GM06990 (cell line): ENCODE measurements around the gene AKAP6.

ENCODE experiments used
- DNase-seq: peaks from one replicate; pipeline ENCODE4 v3.0.0-alpha.2; 2011; ENCODE audit not compliant: insufficient read length; ENCODE audit errors: extremely low read depth
- H3K27me3 ChIP-seq: replicated peaks from 2 replicates; pipeline ENCODE4 v1.6.0; 2011; ENCODE audit warnings: low read length; ENCODE audit not compliant: control insufficient read depth, insufficient read depth
- H3K36me3 ChIP-seq: 2 replicates; pipeline ENCODE4 v1.5.1; 2011; ENCODE audit warnings: low read length; ENCODE audit not compliant: control insufficient read depth, insufficient read depth
- H3K4me3 ChIP-seq: replicated peaks from 2 replicates; pipeline ENCODE4 v1.5.1; 2011; ENCODE audit warnings: low read depth, mild to moderate bottlenecking, control low read depth, low read length
- CTCF ChIP-seq: IDR thresholded peaks from 2 replicates; pipeline ENCODE4 v1.5.1; 2011; ENCODE audit warnings: low read length, control low read depth, mild to moderate bottlenecking, inconsistent platforms; ENCODE audit not compliant: insufficient read depth, poor library complexity, severe bottlenecking

The AKAP6 gene

GRCh38 chr14:32345311-32345791 is 16.3 kb downstream of the AKAP6 start:
- no peak for TF ChIP-seq CTCF
- DNase-seq: no peak

GRCh38 chr14:32349322-32349721 is 20.2 kb downstream of the AKAP6 start:
- DNase-seq: no peak
- no peak overlapping the region for H3K4me3 ChIP-seq
- H3K27me3 ChIP-seq: no peaks in the 10 kb centered on the region
- no peaks in the 10 kb centered on the region for H3K36me3 ChIP-seq
- TF ChIP-seq CTCF: no peak

More at GRCh38 chr14:32345311-32345791, 16.3 kb downstream of the AKAP6 start:
- no peak overlapping the region for H3K4me3 ChIP-seq
- H3K27me3 ChIP-seq: no peaks in the 10 kb centered on the region
- H3K36me3 ChIP-seq: no peaks in the 10 kb centered on the region

GRCh38 chr14:32350020-32350419 is 20.9 kb downstream of the AKAP6 start:
- H3K36me3 ChIP-seq: no peaks in the 10 kb centered on the region
- peak; percentile 4 for DNase-seq
- no peak for TF ChIP-seq CTCF
- H3K27me3 ChIP-seq: no peaks in the 10 kb centered on the region
- H3K4me3 ChIP-seq: no peak overlapping the region

- Histone ChIP-seq H3K4me3 (no peak overlapping the region), H3K36me3 (no peaks in the 10 kb centered on the region), H3K27me3 (no peaks in the 10 kb centered on the region)
- TF ChIP-seq CTCF: no peak
- DNase-seq: no peak
These were observed 23.5 kb downstream of the AKAP6 start for GRCh38 chr14:32352631-32353030.

GRCh38 chr14:32354716-32355115 is 25.6 kb downstream of the AKAP6 start:
- H3K4me3 ChIP-seq: no peak overlapping the region
- H3K27me3 ChIP-seq: no peaks in the 10 kb centered on the region
- TF ChIP-seq CTCF: no peak
- DNase-seq: no peak
- H3K36me3 ChIP-seq: no peaks in the 10 kb centered on the region

- H3K27me3 ChIP-seq: no peaks in the 10 kb centered on the region
- H3K36me3 ChIP-seq: no peaks in the 10 kb centered on the region
- H3K4me3 ChIP-seq: no peak overlapping the region
- DNase-seq: no peak
- TF ChIP-seq CTCF: no peak
These were observed 29.7 kb downstream of the AKAP6 start for GRCh38 chr14:32358781-32359180.
